OCI-M1 (cell line): Measurements from ENCODE around the gene ANKDD1A.
A peak's percentile ranks its signal among the peaks of the same experiment; 100 is the strongest.

ENCODE experiments used
- DNase-seq: peaks from one replicate; lab custom pipeline; 2025; lab: John Stamatoyannopoulos, UW

Gene ANKDD1A

DNA sequence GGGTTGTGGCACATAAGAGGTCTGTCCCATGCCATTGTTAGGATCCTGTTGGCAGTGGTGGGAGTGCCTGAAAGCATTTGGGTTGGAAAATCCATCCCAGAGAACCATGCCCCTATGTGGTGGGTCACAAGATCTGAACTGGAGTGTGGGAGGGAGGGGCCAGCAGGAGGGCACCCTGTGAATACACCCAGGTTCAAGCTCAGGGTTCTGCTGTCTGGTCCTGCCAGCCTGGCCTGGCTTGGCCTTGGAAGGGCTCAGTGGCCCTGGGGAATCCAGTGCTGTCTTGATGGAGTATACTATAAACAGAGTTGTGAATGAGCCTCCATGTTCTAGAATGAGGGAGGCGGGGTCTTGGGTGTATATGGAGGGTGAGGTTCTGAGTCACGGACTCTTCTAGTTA is 11.8 kb downstream of the ANKDD1A start:
- no peak for DNase-seq

DNA sequence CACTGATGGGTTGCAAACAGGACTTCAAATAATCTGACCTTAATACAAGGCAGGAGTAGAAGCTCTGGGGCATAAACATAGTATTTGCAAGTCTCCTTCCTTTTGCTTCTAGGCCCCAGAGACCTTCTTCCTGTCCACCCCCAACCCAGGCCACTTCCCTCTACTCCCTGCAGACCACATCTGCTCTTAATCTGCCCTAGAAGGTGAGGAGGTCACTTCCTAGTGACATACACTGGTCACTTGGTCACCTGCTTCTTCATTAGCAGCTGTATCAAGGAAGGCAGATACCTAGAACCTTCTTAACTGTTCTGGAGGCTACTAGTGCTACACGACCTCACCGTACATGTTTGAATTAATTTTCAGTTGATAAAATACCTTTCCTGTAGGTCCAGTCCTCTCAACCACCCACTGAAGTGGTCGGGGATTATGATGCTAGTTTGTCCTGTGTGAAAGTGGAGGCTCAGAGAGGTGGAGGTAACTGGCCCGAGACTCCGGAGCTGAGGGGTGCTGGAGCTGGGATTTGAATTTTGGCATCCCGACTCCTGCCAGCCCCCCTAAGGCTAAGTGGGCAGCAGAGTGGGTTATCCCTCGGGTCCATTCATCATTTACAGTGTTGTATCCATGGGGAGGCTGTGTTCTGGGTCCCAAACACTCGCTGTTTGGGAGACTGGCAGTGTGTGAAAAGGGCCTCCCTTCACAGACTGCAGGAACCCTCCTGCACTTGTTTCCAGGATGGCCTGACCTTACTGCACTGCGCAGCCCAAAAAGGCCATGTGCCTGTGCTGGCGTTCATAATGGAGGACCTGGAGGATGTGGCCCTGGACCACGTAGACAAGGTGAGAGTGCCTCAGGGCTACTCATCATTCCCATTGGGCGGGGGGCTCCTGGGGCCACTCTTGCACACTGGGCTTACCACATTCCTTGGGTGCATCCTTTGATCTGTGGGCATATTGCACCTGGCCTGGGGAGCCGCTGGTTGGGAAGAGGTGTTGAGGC is 13.9 kb downstream of the ANKDD1A start:
- peak; percentile 39 for DNase-seq

DNA sequence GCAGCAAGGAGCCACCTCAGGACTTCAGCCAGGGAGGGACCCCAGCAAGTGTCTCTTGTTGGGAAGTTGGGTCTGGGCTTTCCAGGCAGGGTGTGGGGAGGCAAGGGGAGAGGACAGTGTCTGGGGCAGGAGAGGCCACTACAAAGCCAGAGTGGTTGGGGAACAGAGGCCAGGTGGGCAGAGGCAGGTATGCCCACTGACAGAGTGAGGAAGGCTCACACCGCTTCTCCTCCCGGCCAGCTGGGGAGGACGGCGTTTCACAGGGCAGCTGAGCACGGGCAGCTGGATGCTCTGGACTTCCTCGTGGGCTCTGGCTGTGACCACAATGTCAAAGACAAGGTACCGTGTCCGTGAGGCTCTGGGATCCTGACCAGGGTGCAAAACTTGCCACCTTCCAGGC is 15.0 kb downstream of the ANKDD1A start:
- no peak for DNase-seq

DNA sequence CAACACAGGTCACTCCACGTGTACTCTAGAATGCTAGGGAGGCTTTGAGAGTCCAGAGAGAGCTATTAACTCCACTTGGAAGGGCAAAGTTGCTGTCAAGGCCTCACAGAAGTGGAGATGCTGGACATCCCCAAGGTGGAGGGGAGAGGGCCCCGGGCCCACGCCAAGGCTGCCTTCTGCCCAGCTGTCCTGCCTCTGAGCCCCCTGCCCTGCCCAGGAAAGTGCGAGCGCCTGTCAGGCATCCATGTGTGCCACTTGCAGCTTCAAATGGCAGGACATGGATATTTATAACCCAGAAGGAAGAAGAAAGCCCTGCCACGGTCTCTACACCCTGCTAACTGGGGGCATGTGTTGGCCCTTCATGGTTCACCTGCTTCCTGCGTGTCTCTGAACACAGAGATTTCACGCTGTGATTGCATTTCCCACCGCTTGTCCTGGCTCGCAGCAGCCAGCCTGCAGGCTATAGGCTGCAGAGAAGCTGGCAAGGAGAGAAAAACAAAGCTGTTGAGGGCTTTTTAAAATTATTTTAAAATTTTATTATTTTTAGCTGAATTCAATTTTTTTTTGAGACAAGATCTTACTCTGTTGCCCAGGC is 17.0 kb downstream of the ANKDD1A start:
- DNase-seq, result no peak

DNA sequence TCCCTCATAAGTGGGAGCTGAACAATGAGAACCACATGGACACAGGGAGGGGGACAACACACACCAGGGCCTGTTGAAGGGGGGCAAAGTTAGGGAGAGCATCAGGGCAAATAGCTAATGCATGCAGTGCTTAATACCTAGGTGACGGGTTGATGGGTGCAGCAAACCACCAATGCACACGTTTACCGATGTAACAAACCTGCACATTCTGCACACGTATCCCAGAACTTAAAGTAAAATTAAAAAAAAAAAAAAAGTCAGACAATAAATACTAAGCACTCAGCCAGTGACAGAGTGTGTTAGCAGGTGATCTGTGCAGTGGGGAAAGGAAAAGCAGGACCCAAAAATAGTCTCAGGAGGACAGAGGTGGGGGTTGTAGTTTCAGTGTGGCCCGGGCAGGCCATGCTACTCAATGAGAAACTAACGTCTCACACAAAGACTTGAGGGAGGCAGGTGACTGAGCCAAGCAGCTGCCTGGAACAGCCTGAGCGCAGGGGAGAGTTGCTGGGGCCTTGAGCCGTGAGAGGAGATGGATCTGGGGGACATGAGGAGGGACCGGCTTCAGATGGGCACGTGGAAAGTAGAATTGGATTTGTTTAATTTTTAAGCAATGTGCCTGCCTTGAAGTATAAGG is 18.4 kb downstream of the ANKDD1A start:
- DNase-seq, result no peak

DNA sequence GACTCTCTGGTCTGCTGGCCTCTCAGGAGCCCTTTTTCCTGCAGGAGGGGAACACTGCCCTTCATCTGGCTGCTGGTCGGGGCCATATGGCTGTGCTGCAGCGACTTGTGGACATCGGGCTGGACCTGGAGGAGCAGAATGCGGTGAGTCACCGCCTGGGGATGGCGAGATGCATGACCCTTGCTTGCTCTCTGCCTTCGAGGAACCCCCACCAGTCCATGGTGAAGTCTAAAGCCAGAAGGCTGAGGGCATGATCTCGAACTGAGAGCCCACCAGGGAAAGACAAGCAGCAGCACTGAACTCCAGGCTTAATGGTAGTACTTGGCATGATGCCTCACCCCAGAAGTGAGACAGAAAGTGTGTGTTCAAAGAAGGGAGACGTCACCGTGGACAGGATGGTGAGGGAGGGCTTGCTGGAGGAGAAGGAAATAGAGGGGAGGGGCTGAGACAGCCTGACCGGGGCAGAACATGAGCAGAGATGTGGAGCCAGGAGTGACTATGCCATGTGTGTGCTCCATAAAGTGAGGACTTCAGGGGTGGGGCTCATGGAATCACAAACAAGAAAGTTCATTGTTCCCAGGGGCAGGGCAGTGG is 19.2 kb downstream of the ANKDD1A start:
- no peak for DNase-seq

DNA sequence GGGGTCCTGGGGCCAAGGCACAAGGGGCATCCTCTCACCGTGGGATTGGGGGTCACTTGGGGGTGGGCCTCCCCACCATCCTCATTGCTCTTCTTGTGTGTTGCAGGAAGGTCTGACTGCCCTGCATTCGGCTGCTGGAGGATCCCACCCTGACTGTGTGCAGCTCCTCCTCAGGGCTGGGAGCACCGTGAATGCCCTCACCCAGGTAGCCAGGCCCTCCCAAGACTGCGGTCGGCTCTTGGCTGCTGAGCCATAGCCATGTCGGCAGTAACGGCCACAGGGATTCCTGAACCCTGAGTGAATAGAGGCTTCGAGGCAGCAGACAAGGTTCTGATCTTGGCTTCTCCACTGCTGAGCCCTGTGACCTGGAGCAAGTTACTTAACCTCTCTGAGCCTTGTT is 19.7 kb downstream of the ANKDD1A start:
- no peak for DNase-seq

DNA sequence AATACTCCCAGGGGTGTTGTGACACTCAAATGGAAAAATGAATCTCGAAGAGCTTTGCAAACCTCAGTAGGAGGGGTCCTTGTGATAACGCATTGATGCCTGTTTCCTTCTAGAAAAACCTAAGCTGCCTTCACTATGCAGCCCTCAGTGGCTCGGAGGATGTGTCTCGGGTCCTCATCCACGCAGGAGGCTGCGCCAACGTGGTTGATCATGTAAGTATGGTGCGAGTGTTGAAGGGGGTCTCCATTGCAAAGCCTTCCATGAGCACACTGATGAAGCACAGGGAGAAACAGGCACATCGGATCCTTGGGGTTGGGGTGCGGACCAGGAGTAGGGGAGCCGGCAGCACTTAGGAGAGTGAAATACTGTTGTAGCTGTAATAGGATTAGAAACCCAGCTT is 22.3 kb downstream of the ANKDD1A start:
- no peak for DNase-seq

DNA sequence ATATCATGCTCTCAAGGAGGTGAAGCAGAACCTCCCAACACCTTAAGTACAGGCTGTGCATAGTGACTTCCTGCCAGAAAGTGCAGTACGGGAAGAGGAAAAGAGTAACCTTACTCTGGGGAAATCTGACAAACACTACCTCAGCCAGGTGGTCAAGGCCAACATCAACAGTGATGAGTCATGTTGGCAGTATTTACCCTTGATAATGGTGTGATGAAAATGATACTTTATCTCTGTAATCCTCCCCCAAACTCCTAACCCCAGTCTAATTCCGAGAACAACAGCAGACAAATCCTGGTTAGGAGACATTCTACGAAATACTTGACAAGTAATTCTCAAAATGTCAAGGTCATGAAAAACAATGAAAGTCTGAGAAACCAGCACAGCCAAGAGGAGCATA is 26.5 kb downstream of the ANKDD1A start:
- no peak for DNase-seq

DNA sequence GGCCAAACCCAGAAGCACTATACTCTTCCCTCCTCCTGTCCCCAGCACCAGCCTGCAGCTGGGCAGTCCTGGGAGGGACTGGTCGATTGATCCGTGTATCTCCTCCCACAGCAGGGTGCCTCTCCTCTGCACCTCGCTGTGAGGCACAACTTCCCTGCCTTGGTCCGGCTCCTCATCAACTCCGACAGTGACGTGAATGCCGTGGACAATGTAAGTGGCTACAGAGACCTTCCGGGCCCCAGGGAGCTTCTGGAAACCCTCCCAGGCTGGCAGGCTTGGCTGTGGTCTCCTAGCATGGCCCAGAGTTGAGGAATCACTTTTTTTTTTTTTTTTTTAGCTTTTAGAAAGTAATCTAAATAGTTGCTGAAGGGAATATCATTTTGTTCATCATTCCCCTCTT is 30.7 kb downstream of the ANKDD1A start:
- no peak for DNase-seq

DNA sequence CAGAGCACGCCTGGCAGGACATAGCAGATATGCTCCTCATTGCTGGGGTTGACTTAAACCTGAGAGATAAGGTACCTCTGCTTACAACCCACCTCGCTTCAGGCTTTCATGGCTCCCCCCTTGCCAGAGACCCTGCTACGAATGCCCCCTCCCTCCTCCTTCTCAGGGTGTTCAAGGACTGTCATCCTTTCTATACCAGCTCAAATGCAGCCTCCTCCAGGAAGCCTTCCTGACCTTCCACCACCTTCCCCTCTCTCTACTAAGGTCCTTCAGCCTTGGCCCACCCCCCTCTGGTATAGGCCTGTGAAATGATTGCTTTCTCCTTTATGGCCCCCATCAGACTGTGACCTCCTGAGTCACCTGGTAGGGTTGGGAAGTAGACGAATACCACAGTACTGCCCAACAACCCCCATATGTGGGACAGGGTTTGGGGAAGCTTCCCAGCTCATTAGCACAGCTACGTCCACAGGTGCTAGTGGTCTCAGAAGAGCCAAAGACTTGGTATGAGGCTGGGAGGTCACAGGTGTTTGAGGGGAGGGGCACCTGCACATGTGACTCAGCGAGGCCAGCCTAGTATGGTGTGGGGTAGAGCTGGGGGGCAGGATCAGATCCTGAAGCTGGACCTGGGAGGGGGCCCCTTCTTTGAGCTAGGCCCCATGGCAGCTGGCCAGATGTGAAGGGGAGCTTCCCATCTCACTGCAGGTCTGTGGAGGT is 32.0 kb downstream of the ANKDD1A start:
- no peak for DNase-seq

DNA sequence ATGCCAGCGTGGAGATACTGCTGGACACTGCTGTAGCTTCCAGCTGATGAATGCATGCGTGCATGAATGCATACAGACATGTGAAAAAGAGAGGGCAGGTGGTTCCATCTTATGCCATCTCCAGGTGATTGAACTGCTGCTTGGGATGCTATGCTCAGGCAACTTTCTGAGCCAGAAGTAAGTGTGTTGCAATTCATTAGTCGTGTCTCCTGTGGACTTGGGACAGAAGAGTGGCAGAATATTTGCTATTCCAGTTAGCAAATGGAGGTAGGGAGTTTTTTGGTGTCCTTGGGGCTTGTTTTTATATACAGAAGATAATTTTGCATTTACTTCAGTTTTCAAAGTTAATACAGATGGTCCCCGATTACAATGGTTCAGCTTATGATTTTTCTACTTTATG is 33.3 kb downstream of the ANKDD1A start:
- DNase-seq, result no peak

DNA sequence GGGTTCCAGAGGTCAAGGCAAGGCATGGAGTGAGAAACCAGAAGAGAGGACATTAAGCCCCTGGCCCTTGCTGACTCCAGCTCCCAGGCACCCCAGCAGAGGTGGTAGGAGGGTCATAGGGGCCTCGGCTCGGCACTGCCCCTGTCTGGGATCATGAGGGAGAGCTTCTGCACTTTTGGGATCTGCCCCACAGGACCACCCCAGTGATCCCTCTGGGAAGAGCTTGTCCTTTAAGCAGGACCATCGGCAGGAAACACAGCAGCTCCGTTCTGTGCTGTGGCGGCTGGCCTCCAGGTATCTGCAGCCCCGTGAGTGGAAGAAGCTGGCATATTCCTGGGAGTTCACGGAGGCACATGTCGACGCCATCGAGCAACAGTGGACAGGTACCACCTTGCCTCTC is 35.5 kb downstream of the ANKDD1A start:
- no peak for DNase-seq

DNA sequence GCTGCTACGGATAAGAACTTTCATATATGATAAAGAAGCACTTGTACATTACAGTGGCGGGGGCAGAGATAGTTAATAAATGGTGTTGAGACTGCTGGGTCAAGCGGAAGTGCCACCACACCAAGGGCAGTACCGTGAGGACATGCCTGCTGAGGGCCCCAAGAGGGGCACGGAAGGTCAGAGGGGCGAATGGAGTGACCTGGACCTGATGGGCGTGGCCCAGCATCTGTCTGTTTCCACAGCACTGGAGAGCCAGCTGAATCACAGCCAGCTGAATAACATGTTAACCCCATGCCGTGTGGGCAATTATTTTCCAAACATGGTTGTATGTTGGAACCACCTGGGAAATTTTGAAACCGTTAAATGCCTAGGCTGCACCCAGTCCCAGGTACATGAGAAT is 37.2 kb downstream of the ANKDD1A start:
- no peak for DNase-seq

DNA sequence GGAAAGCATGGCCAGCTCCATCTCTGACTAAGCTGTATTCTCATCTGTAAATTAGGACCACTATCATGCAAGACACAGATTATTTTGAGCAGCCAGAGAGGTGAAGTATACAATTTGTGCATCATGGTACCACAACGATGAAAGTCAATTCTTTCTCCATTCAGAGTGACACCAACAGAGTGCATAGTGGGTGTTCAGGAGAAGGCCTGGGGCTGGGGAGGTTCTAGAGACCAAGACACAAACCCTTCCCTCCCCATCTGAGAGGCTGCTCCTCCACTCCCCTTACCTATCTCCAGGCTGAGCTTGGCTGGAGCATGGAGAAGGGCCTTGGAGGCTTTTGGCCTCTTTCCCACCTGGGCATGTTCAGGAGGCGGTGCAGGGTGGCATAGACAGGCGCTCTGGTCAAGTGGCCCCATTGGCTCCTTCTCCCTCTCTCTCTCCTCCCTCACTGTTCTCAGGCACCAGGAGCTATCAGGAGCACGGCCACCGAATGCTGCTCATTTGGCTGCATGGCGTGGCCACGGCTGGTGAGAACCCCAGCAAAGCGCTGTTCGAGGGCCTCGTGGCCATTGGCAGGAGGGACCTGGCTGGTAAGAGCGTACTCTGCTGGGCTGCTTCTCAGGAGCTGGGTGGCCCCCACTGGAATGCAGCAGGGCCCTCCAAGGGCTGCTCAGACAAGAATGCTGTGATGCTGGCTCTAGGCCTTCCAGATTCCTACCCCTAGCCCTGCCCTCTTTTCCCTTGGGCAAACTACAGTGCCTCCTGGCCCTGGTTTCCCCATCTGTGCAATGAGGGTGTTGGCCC is 37.9 kb downstream of the ANKDD1A start:
- no peak for DNase-seq

DNA sequence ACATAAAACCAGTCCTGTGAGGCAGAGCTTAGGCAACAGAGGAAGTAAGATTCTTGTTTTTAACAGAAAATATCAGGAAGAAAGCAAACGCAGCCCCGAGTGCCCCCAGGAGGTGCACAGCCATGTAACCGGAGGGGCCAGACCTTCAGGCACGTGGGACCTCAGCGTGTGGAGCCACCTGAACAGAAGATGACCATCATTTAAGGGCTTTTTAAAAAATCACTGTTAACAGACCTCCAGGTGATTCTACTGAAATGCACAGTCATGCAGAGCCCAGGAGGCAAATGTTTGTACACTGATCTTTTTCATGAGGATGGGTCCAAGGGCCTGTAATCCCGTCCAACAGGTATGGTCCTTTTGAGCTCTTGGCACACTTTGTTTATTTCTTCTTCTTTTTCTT is 39.2 kb downstream of the ANKDD1A start:
- DNase-seq, result no peak

DNA sequence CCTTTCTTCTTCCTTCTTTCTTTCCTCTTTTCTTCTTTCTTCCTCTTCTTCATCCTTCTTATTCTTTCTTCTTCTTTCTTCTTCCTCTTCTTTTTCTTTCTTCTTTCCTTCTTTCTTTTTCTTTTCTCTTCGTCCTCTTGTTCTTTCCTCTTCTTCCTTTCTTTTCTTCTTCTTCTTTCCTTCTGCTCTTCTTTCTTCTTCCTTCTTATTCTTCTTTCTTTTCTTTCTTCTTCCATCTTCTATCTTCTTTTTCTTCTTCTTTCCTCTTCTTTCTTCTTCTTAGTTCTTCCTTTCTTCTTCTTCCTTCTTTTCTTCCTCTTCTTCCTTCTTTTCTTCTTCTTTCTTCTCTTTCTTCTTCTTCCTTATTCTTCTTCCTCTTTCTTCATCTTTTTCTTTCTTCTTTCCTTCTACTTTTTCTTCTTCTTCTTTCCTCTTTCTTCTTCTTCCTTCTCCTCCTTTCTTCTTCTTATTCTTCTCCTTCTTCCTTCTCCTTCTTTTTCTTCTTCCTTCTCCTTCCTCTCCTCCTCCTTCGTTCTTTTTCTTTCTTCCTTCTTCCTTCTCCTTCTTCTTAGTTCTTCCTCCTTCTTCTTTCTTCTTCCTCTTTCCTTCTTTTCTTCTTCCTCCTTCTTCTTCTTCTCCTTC is 40.2 kb downstream of the ANKDD1A start:
- DNase-seq, result no peak

DNA sequence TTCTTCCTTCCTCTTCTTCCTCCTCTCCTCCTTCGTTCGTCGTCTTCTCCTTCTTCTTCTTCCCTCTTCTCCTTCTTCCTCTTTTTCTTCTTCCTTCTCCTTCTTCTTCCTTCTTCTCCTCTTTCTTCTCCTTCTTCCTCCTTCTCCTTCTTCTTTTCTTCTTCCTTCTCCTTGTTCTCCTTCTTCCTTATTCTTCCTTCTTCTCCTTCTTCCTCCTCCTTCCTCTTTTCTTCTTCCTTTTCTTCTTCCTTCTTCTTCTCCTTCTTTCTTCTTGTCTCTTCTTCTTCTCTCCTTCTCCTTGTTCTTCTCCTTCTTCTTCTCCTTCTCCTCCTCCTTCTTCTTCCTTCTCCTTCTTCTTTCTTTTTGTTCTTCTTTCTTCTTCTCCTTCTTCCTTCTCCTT is 42.7 kb downstream of the ANKDD1A start:
- DNase-seq, result no peak

DNA sequence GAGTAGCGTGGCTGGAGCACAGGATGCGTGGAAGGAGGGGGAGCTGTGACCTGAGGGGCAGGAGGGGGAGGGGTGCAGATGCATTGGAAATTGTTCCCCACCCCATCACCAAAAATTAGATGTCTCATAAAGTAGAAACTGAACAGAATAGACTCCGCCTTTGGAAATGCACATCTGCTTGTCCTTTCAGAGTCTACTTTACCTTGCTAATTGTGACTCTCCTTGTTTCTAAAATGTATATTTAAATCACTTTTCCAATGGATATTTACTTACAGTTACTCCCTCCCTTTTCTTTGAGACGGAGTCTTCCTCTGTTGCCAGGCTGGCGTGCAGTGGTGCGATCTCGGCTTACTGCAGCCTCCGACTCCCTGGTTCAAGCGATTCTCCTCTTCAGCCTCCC is 47.4 kb downstream of the ANKDD1A start:
- no peak for DNase-seq

DNA sequence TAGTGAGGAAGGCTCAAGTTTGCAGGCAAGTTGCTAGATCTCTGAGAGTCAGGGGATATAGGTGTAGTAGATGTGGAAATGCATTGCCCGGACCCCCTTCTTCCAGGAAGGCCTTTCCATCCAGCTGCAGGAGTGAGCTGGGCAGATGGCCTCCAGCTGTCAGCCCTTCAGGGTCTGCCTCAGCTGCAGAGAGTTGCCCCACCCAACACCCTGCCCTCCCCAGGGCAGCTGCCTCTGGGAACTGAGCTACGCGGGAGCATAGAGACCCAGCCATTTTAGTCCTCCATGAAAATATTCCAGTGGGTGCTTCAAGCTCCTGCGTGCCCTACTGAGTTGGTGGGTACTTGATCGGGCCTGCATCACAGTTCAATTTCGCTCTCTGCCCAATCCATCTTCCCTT is 48.5 kb downstream of the ANKDD1A start:
- no peak for DNase-seq

DNA sequence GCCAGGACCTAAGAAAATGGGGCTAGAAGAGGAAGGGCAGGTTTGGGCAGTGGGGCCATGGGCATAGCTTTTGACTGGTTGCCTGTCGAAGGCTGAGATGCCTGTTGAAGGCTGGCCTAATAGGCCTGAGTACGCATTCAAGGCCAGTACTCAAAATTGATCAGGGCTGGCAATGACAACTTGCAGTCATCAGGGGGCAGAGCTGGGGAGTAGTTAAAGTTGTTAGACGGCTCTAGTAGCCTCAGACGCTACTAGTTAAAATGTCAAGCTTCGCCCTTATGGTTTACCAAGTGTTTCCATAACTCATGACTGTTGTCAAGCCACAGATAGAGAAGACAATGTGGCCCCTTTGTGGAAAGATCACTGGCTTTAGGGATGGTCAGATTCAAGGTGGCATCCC is 49.3 kb downstream of the ANKDD1A start:
- no peak for DNase-seq
